H1 (cell line): Measurements from ENCODE around the gene CNIH1. TPM values are rescaled to one million over a fixed set of nuclear protein-coding genes. Genes with fewer than 3 reads are reported as not detected.

Experiments used
- CTCF ChIA-PET: fragments of 300-600 bp; sonication (Branson Sonifier 250); formaldehyde crosslinking; loops from one replicate; lab custom pipeline; 2021; ENCODE audit not compliant: partially characterized antibody; lab: Charles Lee
- POLR2A ChIA-PET: fragments of 300-600 bp; sonication (Branson Sonifier 250); formaldehyde crosslinking; loops from one replicate; lab custom pipeline; 2021; ENCODE audit warnings: inconsistent platforms; ENCODE audit not compliant: partially characterized antibody; lab: Charles Lee
- DNase-seq, 2 experiments: peaks; one replicate each; pipeline versions ENCODE4 v3.0.0 to v3.0.0-alpha.2; 2010 to 2022; ENCODE audit warnings: low spot score in 2 of 2, low read depth in 1 of 2, mixed read lengths in 1 of 2
- FAIRE-seq: peaks from 2 replicates; lab custom pipeline; 2011; peaks lifted over from hg19 to GRCh38; lab: Jason Lieb, UNC
- H2AFZ ChIP-seq: 2 replicates; pipeline ENCODE4 v1.8.1; 2012; ENCODE audit warnings: low read length, inconsistent platforms
- H2AK5ac ChIP-seq: 2 replicates; pipeline ENCODE4 v1.6.1; 2013; ENCODE audit warnings: low read depth, low read length
- H2BK120ac ChIP-seq: replicated peaks from 2 replicates; pipeline ENCODE3; 2013; ENCODE audit warnings: low read depth, low read length, inconsistent platforms
- H2BK12ac ChIP-seq: 2 replicates; pipeline ENCODE4 v1.6.1; 2013; ENCODE audit warnings: low read depth, low read length
- H2BK15ac ChIP-seq: 2 replicates; pipeline ENCODE4 v1.6.1; 2013; ENCODE audit warnings: low read length
- H2BK20ac ChIP-seq: 2 replicates; pipeline ENCODE4 v1.6.1; 2013; ENCODE audit warnings: low read length
- H2BK5ac ChIP-seq: 2 replicates; pipeline ENCODE4 v1.6.1; 2013; ENCODE audit warnings: low read depth, low read length
- H3K14ac ChIP-seq: 2 replicates; pipeline ENCODE4 v1.6.1; 2013; ENCODE audit warnings: inconsistent platforms; ENCODE audit not compliant: insufficient read length
- H3K18ac ChIP-seq: 2 replicates; pipeline ENCODE4 v1.6.1; 2013; ENCODE audit warnings: low read length; ENCODE audit errors: extremely low read depth
- H3K23ac ChIP-seq: 2 replicates; pipeline ENCODE4 v1.6.1; 2013; ENCODE audit warnings: inconsistent platforms; ENCODE audit not compliant: insufficient read length
- H3K23me2 ChIP-seq: 2 replicates; pipeline ENCODE4 v1.6.1; 2013; ENCODE audit warnings: low read depth, low read length
- H3K27ac ChIP-seq: 2 replicates; pipeline ENCODE4 v1.6.1; 2011; ENCODE audit warnings: low read depth, low read length, inconsistent platforms
- H3K27me3 ChIP-seq, 4 experiments: replicated peaks in 1 of 4; 1 replicate in 1 of 4; 2 replicates in 3 of 4; pipeline versions ENCODE4 v1.6.1 to v1.8.1; 2011 to 2013; ENCODE audit warnings: low read length in 3 of 4, mild to moderate bottlenecking in 3 of 4, inconsistent platforms in 2 of 4, mixed read lengths in 2 of 4, moderate library complexity in 1 of 4; ENCODE audit not compliant: control insufficient read depth in 3 of 4, insufficient read depth in 3 of 4; ENCODE audit errors: extremely low read depth in 1 of 4
- H3K36me3 ChIP-seq, 4 experiments: 2 replicates each; pipeline versions ENCODE4 v1.6.1 to v1.8.1; 2011 to 2013; ENCODE audit warnings: mild to moderate bottlenecking in 4 of 4, low read length in 3 of 4, moderate library complexity in 2 of 4, control low read depth in 1 of 4, inconsistent platforms in 1 of 4; ENCODE audit not compliant: insufficient read depth in 4 of 4, control insufficient read depth in 2 of 4
- H3K4ac ChIP-seq: replicated peaks from 2 replicates; pipeline ENCODE3; 2013; ENCODE audit warnings: low read length, low read depth, mixed read lengths, inconsistent platforms; ENCODE audit not compliant: insufficient read length
- H3K4me1 ChIP-seq, 4 experiments: replicated peaks in 1 of 4; 1 replicate in 1 of 4; 2 replicates in 3 of 4; pipeline versions ENCODE4 v1.6.1 to v1.8.1; 2011 to 2013; ENCODE audit warnings: low read length in 3 of 4, inconsistent platforms in 2 of 4, mixed read lengths in 1 of 4; ENCODE audit not compliant: insufficient read depth in 4 of 4, control insufficient read depth in 3 of 4
- H3K4me2 ChIP-seq, 2 experiments: 2 replicates each; pipeline versions ENCODE4 v1.6.1 to v1.8.1; 2011 to 2013; ENCODE audit warnings: low read depth in 2 of 2, low read length in 2 of 2, control low read depth in 1 of 2, inconsistent platforms in 1 of 2, mild to moderate bottlenecking in 1 of 2; ENCODE audit not compliant: insufficient read depth in 1 of 2
- H3K4me3 ChIP-seq, 4 experiments: fragments of 200-600, 300-600 bp in 1 of 4; sonication (generic), shearing (Covaris generic), sonication (Bioruptor Twin) in 1 of 4; 2 replicates each; pipeline versions ENCODE4 v1.5.1 to v1.8.1; 2011 to 2016; ENCODE audit warnings: low read length in 4 of 4, low read depth in 3 of 4, control low read depth in 2 of 4, inconsistent platforms in 2 of 4, mild to moderate bottlenecking in 2 of 4, mixed read lengths in 1 of 4, moderate library complexity in 1 of 4; ENCODE audit not compliant: insufficient read depth in 2 of 4; ENCODE audit errors: extremely low read depth in 1 of 4
- H3K56ac ChIP-seq: replicated peaks from 2 replicates; pipeline ENCODE3; 2013; ENCODE audit warnings: low read depth, mild to moderate bottlenecking, mixed read lengths, low read length, inconsistent platforms; ENCODE audit not compliant: insufficient read length
- H3K79me1 ChIP-seq: 2 replicates; pipeline ENCODE4 v1.6.1; 2013; ENCODE audit warnings: low read depth, low read length, control low read depth
- H3K79me2 ChIP-seq, 2 experiments: 2 replicates each; pipeline versions ENCODE4 v1.6.1 to v1.8.1; 2012 to 2013; ENCODE audit warnings: low read length in 2 of 2, mild to moderate bottlenecking in 2 of 2, inconsistent platforms in 1 of 2; ENCODE audit not compliant: insufficient read depth in 2 of 2, control insufficient read depth in 1 of 2
- H3K9ac ChIP-seq, 4 experiments: replicated peaks in 1 of 4; 1 replicate in 1 of 4; 2 replicates in 3 of 4; pipeline versions ENCODE4 v1.6.1 to v1.8.1; 2011 to 2013; ENCODE audit warnings: low read depth in 3 of 4, low read length in 3 of 4, control low read depth in 2 of 4, mild to moderate bottlenecking in 2 of 4, moderate library complexity in 2 of 4, inconsistent platforms in 1 of 4; ENCODE audit errors: extremely low read depth in 1 of 4
- H3K9me3 ChIP-seq, 2 experiments: 2 replicates each; pipeline versions ENCODE4 v1.6.1 to v1.8.1; 2012 to 2013; ENCODE audit warnings: mild to moderate bottlenecking in 2 of 2, moderate library complexity in 2 of 2, control low read depth in 1 of 2, inconsistent platforms in 1 of 2, low read depth in 1 of 2, low read length in 1 of 2, mixed read lengths in 1 of 2; ENCODE audit not compliant: insufficient read depth in 2 of 2
- H4K20me1 ChIP-seq, 2 experiments: replicated peaks in 1 of 2; 2 replicates each; pipeline versions ENCODE3 to v1.8.1; 2011 to 2013; ENCODE audit warnings: inconsistent platforms in 2 of 2, low read length in 2 of 2, mild to moderate bottlenecking in 1 of 2; ENCODE audit not compliant: insufficient read depth in 2 of 2, control insufficient read depth in 1 of 2
- H4K5ac ChIP-seq: 2 replicates; pipeline ENCODE4 v1.6.1; 2013; ENCODE audit warnings: low read length, low read depth, mixed read lengths, inconsistent platforms; ENCODE audit not compliant: insufficient read length
- H4K8ac ChIP-seq: 2 replicates; pipeline ENCODE4 v1.8.0; 2013; ENCODE audit warnings: mild to moderate bottlenecking, moderate library complexity, low read length, inconsistent platforms; ENCODE audit not compliant: insufficient read depth; ENCODE audit errors: extremely low read depth
- H4K91ac ChIP-seq: replicated peaks from 2 replicates; pipeline ENCODE3; 2013; ENCODE audit warnings: low read length, mixed read lengths, inconsistent platforms; ENCODE audit not compliant: insufficient read length
- ATF3 ChIP-seq: IDR thresholded peaks from 2 replicates; pipeline ENCODE4 v1.6.1; 2011; ENCODE audit warnings: low read depth, mild to moderate bottlenecking, low read length; ENCODE audit not compliant: insufficient read depth
- CTCF ChIP-seq, 3 experiments: IDR thresholded peaks; 1 replicate in 2 of 3; 2 replicates in 1 of 3; pipeline versions ENCODE4 v1.5.1 to v1.6.1; 2011; ENCODE audit warnings: low read length in 3 of 3, mild to moderate bottlenecking in 3 of 3, inconsistent platforms in 2 of 3, low read depth in 1 of 3, moderate library complexity in 1 of 3; ENCODE audit not compliant: insufficient read depth in 1 of 3; ENCODE audit errors: control extremely low read depth in 1 of 3
- MAFK ChIP-seq: IDR thresholded peaks from 2 replicates; pipeline ENCODE4 v1.6.1; 2012; ENCODE audit warnings: low read depth, mild to moderate bottlenecking, improper control_type of control experiment, low read length
- PHF8 ChIP-seq: fragments of 200-600 bp; sonication (generic); conservative IDR thresholded peaks from 2 replicates; pipeline ENCODE4 v1.7.1; 2012; ENCODE audit warnings: low read depth, mild to moderate bottlenecking, inconsistent platforms, low read length, moderate library complexity
- SIRT6 ChIP-seq: IDR thresholded peaks from one replicate; pipeline ENCODE4 v1.7.1; 2012; ENCODE audit warnings: low read length, inconsistent platforms
- TBP ChIP-seq: IDR thresholded peaks from 2 replicates; pipeline ENCODE4 v1.6.1; 2011; ENCODE audit warnings: low read depth, low read length, improper control_type of control experiment
- TEAD4 ChIP-seq: IDR thresholded peaks from 2 replicates; pipeline ENCODE4 v1.6.1; 2012; ENCODE audit warnings: low read depth, low read length, inconsistent platforms, mixed read lengths
- YY1 ChIP-seq: IDR thresholded peaks from 2 replicates; pipeline ENCODE4 v1.6.1; 2011; ENCODE audit warnings: low read depth, mild to moderate bottlenecking, low read length
- WGBS, 2 experiments: shearing (Covaris generic) in 1 of 2; methylation state at CpG; one replicate each; pipeline versions ENCODE4 v1.1.6 to v1.1.7; 2013 to 2015; ENCODE audit warnings: low lambda C conversion rate in 2 of 2, mixed read lengths in 2 of 2, inconsistent platforms in 1 of 2, low coverage in 1 of 2, missing lambda C conversion rate in 1 of 2; ENCODE audit not compliant: insufficient replicate concordance in 2 of 2, insufficient coverage in 1 of 2, insufficient read length in 1 of 2; ENCODE audit errors: extremely low coverage in 1 of 2, missing lambda C conversion rate in 1 of 2; 5-methylcytosine and 5-hydroxymethylcytosine counted together
- polyA plus RNA-seq, 7 experiments: library from polyadenylated mRNA; depleted of rRNA in 3 of 7; stranded (reverse) in 5 of 7; unstranded in 2 of 7; fragments of >200 nt in 5 of 7; fragments of 200-250 nt in 2 of 7; gene quantifications; 1 replicate in 5 of 7; 2 replicates in 1 of 7; 4 replicates in 1 of 7; pipeline versions ENCODE4 v1.2.1 to v1.2.3, GENCODE V29; 2011 to 2013; ENCODE audit warnings: missing spikeins in 2 of 7, mixed read lengths in 2 of 7
- total RNA-seq: library from RNA; stranded (reverse); fragmentation: NEBNext Ultra II Directional; extraction: Animal tissue kit (Norgen Biotek cat#: 25700); gene quantifications from 2 replicates; pipeline ENCODE4 v1.2.1, GENCODE V29; 2021

The CNIH1 gene
- total and polyA plus RNA-seq, 2 of the 8 experiments (the other 6 are each of a cell fraction or from before 2014, with no cell fraction given), result 119 to 333 TPM

- H3K4me2 ChIP-seq, result peak within 1 kb of the TSS; percentile 81 to 87
- no peak within 1 kb of the TSS for H3K23ac ChIP-seq
- H3K27me3 ChIP-seq, result no peaks in the 10 kb centered on the region
- H4K91ac ChIP-seq, result peak within 1 kb of the TSS; percentile 98
- WGBS, 2 experiments, result 1% methylated on average over 34 of the region's 51 CpGs; no CpG with 5 or more reads in 1 of the 2 experiments
- H3K36me3 ChIP-seq, result no peaks in the 10 kb centered on the region
- H3K9me3 ChIP-seq, result no peaks in the 10 kb centered on the region
- 0 out of 2 replicates have a peak within 1 kb of the TSS, but pooled peaks have one; percentile 14 for H2BK15ac ChIP-seq
- peak within 1 kb of the TSS; percentile 67; the same call in 1 of the 2 replicates for H2AK5ac ChIP-seq
- peak within 1 kb of the TSS; percentile 85 for H2BK120ac ChIP-seq
- no peak within 1 kb of the TSS for H2BK20ac ChIP-seq
- peak within 1 kb of the TSS; percentile 80 for H3K27ac ChIP-seq
- CTCF ChIA-PET, result interaction anchor here (0.6 to 3.3 kb wide), 12 partner anchors 13 to 317 kb away, joined by 3 to 15 read pairs (median 4); partner anchors contain the start of gene CGRRF1
- peak within 1 kb of the TSS; percentile 71 for H4K5ac ChIP-seq
- peak within 1 kb of the TSS; percentile 81 to 90 (median 86) for H3K4me3 ChIP-seq
- peak within 1 kb of the TSS; percentile 97 for H3K56ac ChIP-seq
- peak; percentile 60 to 84 for DNase-seq
- peaks cover 8% of the 10 kb centered on the region; the same call in 1 of the 2 replicates for H3K23me2 ChIP-seq
- POLR2A ChIA-PET, result interaction anchor here (0.7 to 3.6 kb wide), 17 partner anchors 10 to 564 kb away, joined by 3 to 15 read pairs (median 4); partner anchors contain the start of genes CDKN3 and CGRRF1
- peak within 1 kb of the TSS; percentile 99 for H2AFZ ChIP-seq
- H3K14ac ChIP-seq, result peak within 1 kb of the TSS; percentile 1
- H3K4me1 ChIP-seq, result peaks cover 0 to 4% (median 0%) of the 10 kb centered on the region in 4 experiments; a peak in 2 of 7 replicates
- no peak for FAIRE-seq
- H3K4ac ChIP-seq, result peak within 1 kb of the TSS; percentile 57
- H3K9ac ChIP-seq, result peak within 1 kb of the TSS; percentile 77 to 92 (median 82)
- peak within 1 kb of the TSS; percentile 55 for H2BK12ac ChIP-seq
- peak within 1 kb of the TSS; percentile 84 for H3K18ac ChIP-seq
- peak within 1 kb of the TSS; percentile 91 for H4K8ac ChIP-seq
- H4K20me1 ChIP-seq, result peaks cover 0 to 2% of the 10 kb centered on the region in 2 experiments
- peaks cover 4 to 42% of the 10 kb centered on the region in 2 experiments; a peak in 3 of 4 replicates for H3K79me2 ChIP-seq
- H2BK5ac ChIP-seq, result peak within 1 kb of the TSS; percentile 87
- no peaks in the 10 kb centered on the region; the same call in 1 of the 2 replicates for H3K79me1 ChIP-seq
- peak; percentile 87 for TF ChIP-seq PHF8
- TF ChIP-seq SIRT6, result no peak
- TF ChIP-seq ATF3, result peak; percentile 88; the same call in 1 of the 2 replicates
- no peak for TF ChIP-seq MAFK
- TF ChIP-seq TBP, result peak; percentile 81
- TF ChIP-seq TEAD4, result no peak; the same call in 1 of the 2 replicates
- TF ChIP-seq YY1, result peak; percentile 68
- peak in 2 of 3 experiments; percentile 18 to 30; a peak in 2 of 4 replicates for TF ChIP-seq CTCF (IDR thresholded peaks at IDR 0.05; ENCODE audit: control extremely low read depth in 1 of 3, insufficient read depth in 1 of 3, low read depth in 1 of 3, low read length in 3 of 3)
Observed at GRCh38 chr14:54488646-54489317, 47.6 kb upstream of the CNIH1 start, which contains the start of gene GMFB. TSS of gene GMFB (minus strand) at chr14:54488980. CDS start at chr14:54488927, 53 bp downstream.
